DMS79 (cell line): ENCODE data around the gene HIVEP3.

Experiments
- DNase-seq: peaks from one replicate; lab custom pipeline; 2025; lab: John Stamatoyannopoulos, UW

Gene HIVEP3

GRCh38 chr1:41481109-41481775 lies 437.5 kb downstream of the HIVEP3 start:
- peak; percentile 12 for DNase-seq

GRCh38 chr1:41480204-41481108 lies 438.3 kb downstream of the HIVEP3 start:
- no peak for DNase-seq

- DNase-seq, result no peak
Measured at GRCh38 chr1:41479808-41480160, 438.9 kb downstream of the HIVEP3 start.

GRCh38 chr1:41479000-41479807 lies 439.5 kb downstream of the HIVEP3 start:
- no peak for DNase-seq

- DNase-seq, result no peak
Measured at GRCh38 chr1:41478118-41478748, 440.5 kb downstream of the HIVEP3 start.

- DNase-seq, result peak; percentile 39
Measured at GRCh38 chr1:41476807-41477361, 441.8 kb downstream of the HIVEP3 start.

GRCh38 chr1:41475859-41476567 lies 442.7 kb downstream of the HIVEP3 start:
- no peak for DNase-seq

- no peak for DNase-seq
Measured at GRCh38 chr1:41475346-41475745, 443.4 kb downstream of the HIVEP3 start.

- peak; percentile 92 for DNase-seq
Measured at GRCh38 chr1:41474490-41475271, 444.0 kb downstream of the HIVEP3 start.

- no peak for DNase-seq
Measured at GRCh38 chr1:41473738-41474362, 444.9 kb downstream of the HIVEP3 start.

- DNase-seq, result no peak
Measured at GRCh38 chr1:41471658-41472057, 447.1 kb downstream of the HIVEP3 start.

GRCh38 chr1:41469706-41470105 lies 449.0 kb downstream of the HIVEP3 start:
- no peak for DNase-seq

GRCh38 chr1:41468122-41468762 lies 450.5 kb downstream of the HIVEP3 start:
- DNase-seq, result no peak

GRCh38 chr1:41467673-41468072 lies 451.0 kb downstream of the HIVEP3 start:
- no peak for DNase-seq

- no peak for DNase-seq
Measured at GRCh38 chr1:41466146-41466545, 452.6 kb downstream of the HIVEP3 start.

GRCh38 chr1:41465741-41466140 lies 453.0 kb downstream of the HIVEP3 start:
- no peak for DNase-seq

GRCh38 chr1:41464885-41465284 lies 453.8 kb downstream of the HIVEP3 start:
- no peak for DNase-seq

- no peak for DNase-seq
Measured at GRCh38 chr1:41463516-41463915, 455.2 kb downstream of the HIVEP3 start.

GRCh38 chr1:41462680-41463004 lies 456.1 kb downstream of the HIVEP3 start:
- DNase-seq, result no peak
